ENCODE results near the gene PLXDC2. TPM values are rescaled to one million over a fixed set of nuclear protein-coding genes. Genes with fewer than 3 reads are reported as not detected.

The PLXDC2 gene
- total RNA-seq, 1 experiment from 2014 or later = 0.21 TPM

DNA sequence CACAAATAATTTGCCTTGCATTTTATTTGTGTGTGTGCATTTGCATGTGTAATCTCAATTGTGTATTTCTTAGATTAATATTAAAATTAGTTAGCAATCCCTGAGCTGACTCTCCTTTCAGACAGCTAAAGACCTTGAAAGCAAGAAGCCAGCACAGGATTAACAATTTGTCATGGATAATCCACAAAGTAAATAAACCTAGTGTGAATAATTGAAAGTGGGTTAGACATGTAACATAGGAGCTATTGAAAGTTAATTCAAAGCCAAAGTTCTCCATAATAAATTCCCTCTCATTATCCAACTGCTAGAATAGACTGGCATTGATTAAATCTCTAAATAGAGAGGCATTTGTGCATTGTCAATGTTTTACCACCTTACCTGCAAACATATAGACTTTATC lies 326.1 kb downstream of the PLXDC2 start:
- intact Hi-C loops (cut with micrococcal nuclease; ENCODE audit: unreplicated experiment) = no loop called here
- POLR2A ChIA-PET = no interaction called here

DNA sequence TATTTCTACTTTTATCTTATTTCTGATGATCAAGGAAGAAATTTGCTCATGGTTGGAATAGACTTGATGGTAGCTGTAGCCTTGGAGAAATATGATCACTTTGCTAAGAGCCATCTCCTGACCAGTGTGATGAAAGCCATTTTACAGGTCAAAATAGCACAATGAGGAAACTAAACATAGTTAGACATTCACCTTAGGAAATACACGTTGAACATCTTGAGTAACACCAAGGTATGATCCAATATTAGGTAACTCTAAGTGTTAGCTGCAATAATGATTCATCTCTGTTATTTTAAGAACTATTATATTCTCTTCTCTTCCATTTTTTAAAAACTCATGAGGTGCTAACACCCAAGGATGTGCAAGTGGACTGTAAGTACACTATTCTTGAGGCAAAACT lies 328.0 kb downstream of the PLXDC2 start:
- H3K4me3 ChIP-seq (ENCODE audit: low read depth in 2 of 2, low read length in 2 of 2) = no peak overlapping the region
- H3K27me3 ChIP-seq (ENCODE audit: control insufficient read depth, insufficient read depth, low read length) = no peaks in the 10 kb centered on the region
- BruUV-seq (replicated peaks) = no TSS peak
- POLR2A ChIA-PET = no interaction called here
- H3K9me3 ChIP-seq (ENCODE audit: control insufficient read depth, insufficient read depth, low read depth, low read length) = no peaks in the 10 kb centered on the region
- ATAC-seq (no peak), DNase-seq (ENCODE audit: low read depth, low spot score) (no peak)
- no peak overlapping the region for H3K27ac ChIP-seq (ENCODE audit: low read length)
- H3K36me3 ChIP-seq (ENCODE audit: control insufficient read depth, insufficient read depth, low read length) = no peaks in the 10 kb centered on the region
- intact Hi-C loops (cut with micrococcal nuclease; ENCODE audit: unreplicated experiment) = no loop called here
- in situ Hi-C loops (cut with HindIII; ENCODE audit: low pct_unique_long_range_greater_than_20kb, low sequenced_read_pairs) = no loop called here
- no peaks in the 10 kb centered on the region for H3K4me1 ChIP-seq (ENCODE audit: control insufficient read depth, insufficient read depth, low read length)
- CTCF ChIA-PET = no interaction called here
- no peak for TF ChIP-seq POLR2AphosphoS5 (IDR thresholded peaks at IDR 0.05; ENCODE audit: low read depth, low read length)
- TF ChIP-seq, protein P1, sequence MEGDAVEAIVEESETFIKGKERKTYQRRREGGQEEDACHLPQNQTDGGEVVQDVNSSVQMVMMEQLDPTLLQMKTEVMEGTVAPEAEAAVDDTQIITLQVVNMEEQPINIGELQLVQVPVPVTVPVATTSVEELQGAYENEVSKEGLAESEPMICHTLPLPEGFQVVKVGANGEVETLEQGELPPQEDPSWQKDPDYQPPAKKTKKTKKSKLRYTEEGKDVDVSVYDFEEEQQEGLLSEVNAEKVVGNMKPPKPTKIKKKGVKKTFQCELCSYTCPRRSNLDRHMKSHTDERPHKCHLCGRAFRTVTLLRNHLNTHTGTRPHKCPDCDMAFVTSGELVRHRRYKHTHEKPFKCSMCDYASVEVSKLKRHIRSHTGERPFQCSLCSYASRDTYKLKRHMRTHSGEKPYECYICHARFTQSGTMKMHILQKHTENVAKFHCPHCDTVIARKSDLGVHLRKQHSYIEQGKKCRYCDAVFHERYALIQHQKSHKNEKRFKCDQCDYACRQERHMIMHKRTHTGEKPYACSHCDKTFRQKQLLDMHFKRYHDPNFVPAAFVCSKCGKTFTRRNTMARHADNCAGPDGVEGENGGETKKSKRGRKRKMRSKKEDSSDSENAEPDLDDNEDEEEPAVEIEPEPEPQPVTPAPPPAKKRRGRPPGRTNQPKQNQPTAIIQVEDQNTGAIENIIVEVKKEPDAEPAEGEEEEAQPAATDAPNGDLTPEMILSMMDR (IDR thresholded peaks at IDR 0.05) = no peak
- TF ChIP-seq TCF7L2 (IDR thresholded peaks at IDR 0.05; ENCODE audit: low read depth, low read length) = no peak
- TF ChIP-seq, protein P2, sequence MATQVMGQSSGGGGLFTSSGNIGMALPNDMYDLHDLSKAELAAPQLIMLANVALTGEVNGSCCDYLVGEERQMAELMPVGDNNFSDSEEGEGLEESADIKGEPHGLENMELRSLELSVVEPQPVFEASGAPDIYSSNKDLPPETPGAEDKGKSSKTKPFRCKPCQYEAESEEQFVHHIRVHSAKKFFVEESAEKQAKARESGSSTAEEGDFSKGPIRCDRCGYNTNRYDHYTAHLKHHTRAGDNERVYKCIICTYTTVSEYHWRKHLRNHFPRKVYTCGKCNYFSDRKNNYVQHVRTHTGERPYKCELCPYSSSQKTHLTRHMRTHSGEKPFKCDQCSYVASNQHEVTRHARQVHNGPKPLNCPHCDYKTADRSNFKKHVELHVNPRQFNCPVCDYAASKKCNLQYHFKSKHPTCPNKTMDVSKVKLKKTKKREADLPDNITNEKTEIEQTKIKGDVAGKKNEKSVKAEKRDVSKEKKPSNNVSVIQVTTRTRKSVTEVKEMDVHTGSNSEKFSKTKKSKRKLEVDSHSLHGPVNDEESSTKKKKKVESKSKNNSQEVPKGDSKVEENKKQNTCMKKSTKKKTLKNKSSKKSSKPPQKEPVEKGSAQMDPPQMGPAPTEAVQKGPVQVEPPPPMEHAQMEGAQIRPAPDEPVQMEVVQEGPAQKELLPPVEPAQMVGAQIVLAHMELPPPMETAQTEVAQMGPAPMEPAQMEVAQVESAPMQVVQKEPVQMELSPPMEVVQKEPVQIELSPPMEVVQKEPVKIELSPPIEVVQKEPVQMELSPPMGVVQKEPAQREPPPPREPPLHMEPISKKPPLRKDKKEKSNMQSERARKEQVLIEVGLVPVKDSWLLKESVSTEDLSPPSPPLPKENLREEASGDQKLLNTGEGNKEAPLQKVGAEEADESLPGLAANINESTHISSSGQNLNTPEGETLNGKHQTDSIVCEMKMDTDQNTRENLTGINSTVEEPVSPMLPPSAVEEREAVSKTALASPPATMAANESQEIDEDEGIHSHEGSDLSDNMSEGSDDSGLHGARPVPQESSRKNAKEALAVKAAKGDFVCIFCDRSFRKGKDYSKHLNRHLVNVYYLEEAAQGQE (IDR thresholded peaks at IDR 0.05; ENCODE audit: insufficient read depth in 1 of 2, low read depth in 2 of 2, low read length in 1 of 2) = no peak
- no peak for TF ChIP-seq SIN3A (IDR thresholded peaks at IDR 0.05; ENCODE audit: borderline replicate concordance, insufficient read depth, low read depth, low read length)

More for the DNA sequence above, 326.1 kb downstream of the PLXDC2 start:
- H3K9me3 ChIP-seq (ENCODE audit: control insufficient read depth, insufficient read depth, low read depth, low read length) = no peaks in the 10 kb centered on the region
- H3K4me1 ChIP-seq (ENCODE audit: control insufficient read depth, insufficient read depth, low read length) = no peaks in the 10 kb centered on the region
- DNase-seq (ENCODE audit: low read depth, low spot score) (no peak), ATAC-seq (no peak)
- H3K4me3 ChIP-seq (ENCODE audit: low read depth in 2 of 2, low read length in 2 of 2) = no peak overlapping the region
- no TSS peak for BruUV-seq (replicated peaks)
- CTCF ChIA-PET = no interaction called here
- H3K27ac ChIP-seq (ENCODE audit: low read length) = no peak overlapping the region
- no peaks in the 10 kb centered on the region for H3K27me3 ChIP-seq (ENCODE audit: control insufficient read depth, insufficient read depth, low read length)
- H3K36me3 ChIP-seq (ENCODE audit: control insufficient read depth, insufficient read depth, low read length) = no peaks in the 10 kb centered on the region
- no peak for TF ChIP-seq TCF7L2 (IDR thresholded peaks at IDR 0.05; ENCODE audit: low read depth, low read length)
- no peak for TF ChIP-seq SIN3A (IDR thresholded peaks at IDR 0.05; ENCODE audit: borderline replicate concordance, insufficient read depth, low read depth, low read length)
- in situ Hi-C loops (cut with HindIII; ENCODE audit: low pct_unique_long_range_greater_than_20kb, low sequenced_read_pairs) = no loop called here

DNA sequence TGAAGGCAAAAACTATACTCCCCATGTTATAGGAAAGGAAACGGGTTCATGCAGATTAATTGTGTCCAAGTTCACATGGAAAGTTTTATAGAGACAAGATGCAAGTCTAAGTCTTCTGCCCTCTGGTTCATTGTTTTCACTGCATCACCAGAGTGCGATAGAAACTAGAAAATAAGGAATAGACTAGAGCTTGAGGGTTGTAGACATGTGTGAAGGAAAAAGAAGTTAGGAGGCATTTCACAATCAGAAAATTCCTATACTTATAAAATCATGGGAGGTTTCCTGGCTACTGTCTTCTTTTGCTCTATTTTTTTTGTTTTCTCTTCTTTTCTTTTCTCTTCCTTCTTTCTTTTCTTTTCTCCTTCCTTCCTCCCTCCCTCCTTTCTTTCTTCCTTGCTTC lies 329.8 kb downstream of the PLXDC2 start:
- in situ Hi-C loops (cut with HindIII; ENCODE audit: low pct_unique_long_range_greater_than_20kb, low sequenced_read_pairs) (no loop called here), intact Hi-C loops (cut with micrococcal nuclease; ENCODE audit: unreplicated experiment) (no loop called here)
- H3K36me3 ChIP-seq (ENCODE audit: control insufficient read depth, insufficient read depth, low read length) = no peaks in the 10 kb centered on the region
- H3K4me1 ChIP-seq (ENCODE audit: control insufficient read depth, insufficient read depth, low read length) = no peaks in the 10 kb centered on the region
- ATAC-seq = no peak
- TF ChIP-seq POLR2AphosphoS5 (IDR thresholded peaks at IDR 0.05; ENCODE audit: low read depth, low read length) (no peak), SIN3A (IDR thresholded peaks at IDR 0.05; ENCODE audit: borderline replicate concordance, insufficient read depth, low read depth, low read length) (no peak), TCF7L2 (IDR thresholded peaks at IDR 0.05; ENCODE audit: low read depth, low read length) (no peak)
- TF ChIP-seq, protein P1 (IDR thresholded peaks at IDR 0.05) = no peak
- TF ChIP-seq, protein P2 (IDR thresholded peaks at IDR 0.05; ENCODE audit: insufficient read depth in 1 of 2, low read depth in 2 of 2, low read length in 1 of 2) = no peak
- H3K9me3 ChIP-seq (ENCODE audit: control insufficient read depth, insufficient read depth, low read depth, low read length) = no peaks in the 10 kb centered on the region
- POLR2A ChIA-PET = no interaction called here
- no TSS peak for BruUV-seq (replicated peaks)
- CTCF ChIA-PET = no interaction called here
- DNase-seq (ENCODE audit: low read depth, low spot score) = no peak
- no peaks in the 10 kb centered on the region for H3K27me3 ChIP-seq (ENCODE audit: control insufficient read depth, insufficient read depth, low read length)
- no peak overlapping the region for H3K27ac ChIP-seq (ENCODE audit: low read length)
- H3K4me3 ChIP-seq (ENCODE audit: low read depth in 2 of 2, low read length in 2 of 2) = no peak overlapping the region

All from Panc1 (cell line).